Stimulated activated CD4-positive, alpha-beta T cell treated with anti-CD3 and anti-CD28 coated beads, Interleukin-2, amount 100 ng/mL, for 48 hours (primary cell): ENCODE data around the gene CAMTA1.
"Not testable (repeated sequence)": the region's sequence is repeated elsewhere in the genome, so short reads cannot be mapped to it uniquely, and the experiment has no call there.

Source experiments
- DNase-seq, 2 donors: peaks; one replicate each; pipeline ENCODE4 v3.0.0-alpha.2; 2020

CAMTA1 gene

GRCh38 chr1:7121622-7121988, 336.4 kb downstream of the CAMTA1 start:
- DNase-seq, result no peak

GRCh38 chr1:7127322-7128075, 342.2 kb downstream of the CAMTA1 start:
- DNase-seq, result no peak

- no peak for DNase-seq
Measured at GRCh38 chr1:7128293-7128692, 343.0 kb downstream of the CAMTA1 start.

GRCh38 chr1:7130127-7130526, 344.9 kb downstream of the CAMTA1 start:
- no peak for DNase-seq

- DNase-seq, result no peak
Measured at GRCh38 chr1:7135493-7135892, 350.2 kb downstream of the CAMTA1 start.

- no peak for DNase-seq
Measured at GRCh38 chr1:7136166-7136953, 351.1 kb downstream of the CAMTA1 start.

- no peak for DNase-seq
Measured at GRCh38 chr1:7140251-7140650, 355.0 kb downstream of the CAMTA1 start.

GRCh38 chr1:7145947-7146346, 360.7 kb downstream of the CAMTA1 start:
- DNase-seq, result no peak

- no peak for DNase-seq
Measured at GRCh38 chr1:7146710-7147109, 361.5 kb downstream of the CAMTA1 start.

- DNase-seq, result not testable (repeated sequence)
Measured at GRCh38 chr1:7147581-7148282, 362.5 kb downstream of the CAMTA1 start.

GRCh38 chr1:7149080-7149838, 364.0 kb downstream of the CAMTA1 start:
- DNase-seq, result no peak

GRCh38 chr1:7150724-7151280, 365.5 kb downstream of the CAMTA1 start:
- no peak for DNase-seq

- DNase-seq, result no peak
Measured at GRCh38 chr1:7151978-7152377, 366.7 kb downstream of the CAMTA1 start.

GRCh38 chr1:7152655-7153054, 367.4 kb downstream of the CAMTA1 start:
- no peak for DNase-seq

GRCh38 chr1:7153464-7153863, 368.2 kb downstream of the CAMTA1 start:
- no peak for DNase-seq

- no peak for DNase-seq
Measured at GRCh38 chr1:7159116-7159781, 374.0 kb downstream of the CAMTA1 start.

- DNase-seq, result not testable (repeated sequence)
Measured at GRCh38 chr1:7168554-7168953, 383.3 kb downstream of the CAMTA1 start.

- DNase-seq, result no peak
Measured at GRCh38 chr1:7171168-7171567, 385.9 kb downstream of the CAMTA1 start.

- no peak for DNase-seq
Measured at GRCh38 chr1:7171574-7171973, 386.3 kb downstream of the CAMTA1 start.

GRCh38 chr1:7172804-7173203, 387.6 kb downstream of the CAMTA1 start:
- DNase-seq, result no peak

- no peak for DNase-seq
Measured at GRCh38 chr1:7174561-7174960, 389.3 kb downstream of the CAMTA1 start.
